M059J (cell line): ENCODE results near the gene CCDC18. TPM values are rescaled to one million over a fixed set of nuclear protein-coding genes. Genes with fewer than 3 reads are reported as not detected.
A peak's percentile ranks its signal among the peaks of the same experiment; 100 is the strongest.
"Not testable (repeated sequence)": the region's sequence is repeated elsewhere in the genome, so short reads cannot be mapped to it uniquely, and the experiment has no call there.

Experiments
- DNase-seq: peaks from one replicate; pipeline ENCODE4 v3.0.0-alpha.2; 2012; ENCODE audit warnings: low read depth
- total RNA-seq: library from RNA; depleted of rRNA; stranded (reverse); fragments of >200 nt; shearing (Covaris generic); gene quantifications from 2 replicates; pipeline ENCODE4 v1.2.3, GENCODE V29; 2014

CCDC18 gene
- total RNA-seq, 1 experiment from 2014 or later, result 14.2 TPM

DNA sequence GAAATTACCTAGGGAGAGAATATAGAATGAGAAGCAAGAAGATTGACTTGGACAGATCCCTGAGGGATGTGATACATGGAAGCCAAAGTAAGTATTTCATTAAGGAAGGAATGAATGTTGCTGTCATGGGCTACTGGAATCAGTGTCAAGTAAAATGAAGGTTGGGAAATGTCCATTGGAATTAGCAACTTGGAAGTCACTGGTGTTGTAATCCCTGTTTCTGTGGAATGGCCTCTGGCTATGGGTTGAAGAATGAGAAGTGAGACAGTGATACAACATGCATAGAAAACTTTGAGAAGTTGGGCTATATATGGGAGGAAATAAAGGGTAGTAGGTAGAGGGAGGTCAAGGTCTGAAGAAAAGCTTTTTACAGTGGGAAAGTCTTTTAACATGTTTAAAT lies 54.7 kb downstream of the CCDC18 start:
- no peak for DNase-seq

DNA sequence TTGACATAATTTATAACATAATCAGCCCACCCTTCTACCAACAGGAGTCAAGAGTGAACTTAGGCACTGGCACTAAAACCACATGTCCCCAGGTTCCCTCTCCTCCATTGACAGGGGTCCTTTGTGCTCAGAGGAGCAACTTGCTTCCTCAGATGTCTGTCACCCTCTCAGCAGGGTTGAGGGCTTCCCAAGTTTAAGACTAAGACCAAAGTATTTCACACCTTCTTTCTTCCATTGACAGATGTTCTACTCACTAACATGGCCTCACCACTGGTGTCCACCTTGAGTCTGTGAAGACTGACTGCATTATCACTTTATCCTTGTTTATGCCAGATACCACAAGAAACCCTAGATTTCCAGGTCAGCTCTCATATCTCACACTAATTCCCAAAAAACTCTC lies 56.5 kb downstream of the CCDC18 start:
- DNase-seq, result no peak

DNA sequence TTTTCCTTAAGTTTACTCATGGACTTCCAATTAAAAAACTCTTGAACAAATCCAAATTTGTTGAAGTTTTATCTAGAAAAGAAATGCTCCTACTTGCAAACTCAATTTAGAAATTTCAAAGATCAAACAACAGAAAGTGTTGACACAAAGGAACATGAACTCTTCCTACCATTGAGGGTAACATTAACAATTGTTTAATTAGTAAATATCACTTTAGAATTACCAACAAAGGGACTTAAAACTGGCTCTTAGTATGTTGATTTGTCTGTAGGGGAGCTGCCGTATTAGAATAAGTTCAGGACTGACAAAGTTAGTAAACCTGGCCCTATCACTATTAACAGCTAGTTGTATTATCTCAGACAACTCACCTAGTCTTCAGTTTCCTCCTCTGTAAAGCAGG lies 57.9 kb downstream of the CCDC18 start:
- DNase-seq, result no peak

DNA sequence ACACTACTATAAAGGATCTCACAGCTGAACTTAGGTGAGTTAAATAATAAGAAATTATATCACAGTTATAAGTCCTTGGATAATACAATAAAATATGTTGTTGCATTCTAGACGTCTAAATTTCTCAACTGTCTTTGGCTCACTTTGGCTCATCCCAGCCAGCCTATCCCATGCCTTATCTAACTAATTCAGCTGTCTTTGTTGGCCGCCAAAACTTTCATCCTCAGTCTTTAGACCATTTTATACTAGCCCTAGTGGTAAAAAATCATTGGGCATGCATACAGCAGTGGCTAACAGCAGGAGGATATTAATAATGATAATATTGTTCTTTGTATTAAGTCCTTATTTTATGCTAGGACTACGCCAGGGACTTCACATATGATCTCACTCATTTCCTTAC lies 59.3 kb downstream of the CCDC18 start:
- DNase-seq, result no peak

DNA sequence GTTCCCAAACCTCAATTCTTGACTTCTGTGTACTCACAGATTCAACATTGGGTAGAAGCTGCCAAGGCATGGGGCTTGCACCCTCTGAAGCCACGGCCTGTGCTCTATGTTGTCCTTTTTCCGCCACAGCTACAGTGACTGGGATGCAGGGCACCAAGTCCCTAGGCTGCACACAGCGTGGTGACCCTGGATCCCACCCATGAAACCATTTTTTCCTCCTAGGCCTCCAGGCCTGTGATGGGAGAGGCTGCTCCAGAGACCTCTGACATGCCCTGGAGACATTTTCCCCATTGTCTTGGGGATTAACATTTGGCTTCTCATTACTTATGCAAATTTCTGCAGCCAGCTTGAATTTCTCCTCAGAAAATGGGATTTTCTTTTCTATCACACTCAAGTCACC lies 62.7 kb downstream of the CCDC18 start:
- DNase-seq, result not testable (repeated sequence)

DNA sequence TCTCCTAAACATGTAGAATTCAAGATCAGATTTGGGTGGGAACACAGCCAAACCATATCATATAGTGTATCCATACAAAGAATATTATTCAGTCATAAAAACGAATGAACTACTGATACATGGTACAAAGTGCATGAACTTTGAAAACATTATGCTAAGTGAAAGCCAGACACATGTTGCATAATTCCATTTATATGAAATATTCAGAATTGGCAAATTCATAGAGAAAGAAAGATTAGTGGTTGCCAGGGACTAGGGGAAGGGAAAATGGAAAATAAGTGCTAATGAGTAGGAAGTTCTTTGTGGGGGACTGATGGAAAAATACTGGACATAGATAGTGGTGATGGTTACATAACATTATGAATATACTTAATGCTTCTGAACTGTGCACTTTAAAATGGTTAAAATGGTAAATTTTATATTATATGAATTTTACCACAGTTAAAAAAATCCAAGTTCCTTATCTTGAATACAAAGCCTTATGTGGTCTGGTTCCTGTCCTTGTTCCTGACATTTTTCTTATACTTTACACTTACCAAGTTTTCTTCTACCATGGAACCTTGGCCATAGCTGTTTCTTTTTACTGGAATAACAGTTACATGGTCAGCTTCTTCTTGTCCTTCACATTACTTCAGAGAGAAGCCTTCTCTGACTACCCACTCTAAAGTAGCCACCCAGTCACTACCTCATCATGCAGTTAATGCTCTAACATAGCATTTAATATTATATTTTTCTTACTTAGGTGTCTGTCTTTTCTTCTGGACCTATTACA lies 64.0 kb downstream of the CCDC18 start:
- no peak for DNase-seq

DNA sequence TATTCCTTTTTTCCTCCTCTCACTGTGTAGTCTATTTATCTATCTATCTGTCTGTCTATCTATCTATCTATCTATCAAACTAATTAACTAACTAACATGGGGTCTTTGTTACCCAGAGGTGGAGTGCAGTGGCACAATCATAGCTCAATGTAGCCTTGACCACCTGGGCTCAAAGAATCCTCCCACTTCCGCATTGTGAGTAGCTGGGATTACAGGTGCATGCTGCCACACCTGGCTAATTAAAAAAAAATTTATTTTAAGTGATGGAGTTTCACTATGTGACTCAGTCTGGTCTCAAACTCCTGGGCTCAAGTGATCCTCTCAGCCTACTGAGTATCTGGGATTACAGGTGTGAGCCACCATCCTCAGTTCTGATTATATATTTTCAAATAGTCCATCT lies 71.4 kb downstream of the CCDC18 start:
- DNase-seq, result no peak

DNA sequence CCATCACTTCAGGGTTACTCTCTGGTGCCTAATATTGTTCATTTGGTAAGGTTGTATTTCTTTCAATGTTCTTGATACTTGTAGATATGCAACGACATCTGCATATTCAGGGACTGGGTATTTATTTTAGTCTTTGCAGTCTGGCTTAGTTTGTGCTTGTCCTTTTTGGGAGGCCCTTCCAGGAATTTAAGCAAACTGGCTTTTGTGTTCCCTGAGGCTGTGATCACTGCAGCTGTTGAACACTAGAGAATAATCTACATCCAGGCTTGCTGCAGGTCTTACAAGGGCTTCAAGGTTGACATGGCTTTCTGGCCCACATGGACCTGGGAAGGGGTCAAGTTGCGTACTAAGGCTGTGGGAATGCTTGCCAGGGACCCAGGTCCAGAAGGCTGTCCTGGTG lies 72.1 kb downstream of the CCDC18 start:
- no peak for DNase-seq

DNA sequence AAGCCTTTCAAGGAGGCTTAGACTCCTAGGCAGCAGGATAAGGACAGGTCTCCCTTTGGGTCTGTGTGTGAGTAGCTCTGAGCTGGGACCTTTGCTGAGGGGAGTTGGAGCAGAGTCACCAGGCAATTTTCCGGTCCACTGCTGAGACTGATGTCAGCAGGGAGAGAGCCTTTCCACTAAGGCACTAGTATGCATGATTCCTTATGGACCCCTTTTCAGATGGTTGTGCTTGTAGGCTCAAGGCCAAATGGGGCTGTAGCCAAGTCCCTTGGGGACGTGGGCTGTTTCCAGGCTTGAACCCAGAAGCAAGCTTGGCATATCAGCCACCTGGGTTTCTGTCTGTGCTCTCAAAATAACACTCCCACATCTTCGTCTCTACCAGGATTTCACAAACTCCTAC lies 73.0 kb downstream of the CCDC18 start:
- DNase-seq, result peak; percentile 20

DNA sequence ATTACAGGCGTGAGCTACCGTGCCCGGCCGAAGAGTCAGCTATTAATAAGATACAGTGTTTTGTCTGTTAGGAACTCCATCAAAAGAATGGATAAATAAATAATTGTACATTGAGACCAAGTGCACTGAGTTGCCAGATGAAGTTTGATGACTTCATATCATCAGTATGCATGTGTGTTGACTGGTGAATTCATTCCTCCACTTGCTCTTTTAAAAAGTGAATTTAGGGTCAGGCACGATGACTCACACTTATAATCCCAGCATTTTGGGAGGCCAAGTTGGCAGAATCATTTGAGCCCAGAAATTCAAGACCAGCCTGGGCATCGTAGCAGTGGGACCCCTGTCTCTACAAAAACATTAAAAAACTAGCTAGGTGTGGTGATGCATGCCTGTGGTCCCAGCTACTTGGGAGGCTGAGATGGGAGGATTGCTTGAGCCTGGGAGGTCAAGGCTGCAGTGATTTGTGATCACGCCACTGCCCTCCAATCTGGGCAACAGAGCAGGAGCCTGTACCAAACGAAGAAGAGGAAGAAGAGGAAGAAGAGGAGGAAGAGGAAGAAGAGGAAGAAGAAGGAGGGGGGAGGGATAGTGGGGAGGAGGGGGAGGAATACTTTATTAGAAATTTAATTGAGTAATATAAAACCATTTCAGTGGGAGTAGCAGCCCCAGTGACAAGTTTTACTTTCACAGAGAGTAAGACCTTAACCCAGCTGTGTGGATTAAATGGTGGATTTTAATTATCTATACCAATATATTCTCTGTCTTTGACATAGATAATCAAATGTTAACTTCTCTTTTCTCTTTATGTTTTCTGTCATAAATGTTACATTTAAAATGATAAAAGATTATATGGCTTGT lies 74.9 kb downstream of the CCDC18 start:
- DNase-seq, result peak; percentile 92

DNA sequence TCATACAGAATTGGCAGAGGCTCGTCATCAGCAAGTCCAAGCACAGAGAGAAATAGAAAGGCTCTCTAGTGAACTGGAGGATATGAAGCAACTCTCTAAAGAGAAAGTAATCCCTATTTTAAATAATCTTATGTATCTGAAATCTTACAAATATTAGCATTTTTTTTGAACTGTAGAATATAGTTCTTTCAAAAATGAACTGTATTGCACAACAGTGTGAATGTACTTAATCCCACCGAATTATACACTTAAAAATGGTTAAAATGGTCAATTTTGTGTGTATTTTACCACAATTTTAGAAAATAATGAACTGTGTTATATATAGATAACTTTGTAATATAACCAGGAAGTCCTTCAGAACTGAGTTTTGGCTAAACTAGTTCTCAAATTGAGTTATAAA lies 75.9 kb downstream of the CCDC18 start:
- DNase-seq, result no peak

DNA sequence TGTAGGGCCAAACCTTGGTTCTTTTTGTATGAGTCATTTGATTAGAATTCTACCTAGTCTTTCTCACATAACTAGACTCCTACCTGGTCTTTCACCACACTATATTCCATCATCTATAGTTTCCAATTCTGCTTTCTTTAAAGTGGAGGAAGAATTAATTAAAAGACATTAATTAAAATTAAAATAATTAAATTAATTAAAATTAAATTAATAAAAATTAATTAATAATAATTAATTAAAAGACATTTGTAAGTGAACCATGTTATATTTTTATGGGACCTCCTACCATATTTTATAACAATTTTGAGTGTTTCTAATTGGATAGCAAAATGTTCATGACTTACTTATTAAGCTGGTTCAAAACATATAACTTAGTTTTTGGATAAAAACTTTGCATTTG lies 77.4 kb downstream of the CCDC18 start:
- no peak for DNase-seq

DNA sequence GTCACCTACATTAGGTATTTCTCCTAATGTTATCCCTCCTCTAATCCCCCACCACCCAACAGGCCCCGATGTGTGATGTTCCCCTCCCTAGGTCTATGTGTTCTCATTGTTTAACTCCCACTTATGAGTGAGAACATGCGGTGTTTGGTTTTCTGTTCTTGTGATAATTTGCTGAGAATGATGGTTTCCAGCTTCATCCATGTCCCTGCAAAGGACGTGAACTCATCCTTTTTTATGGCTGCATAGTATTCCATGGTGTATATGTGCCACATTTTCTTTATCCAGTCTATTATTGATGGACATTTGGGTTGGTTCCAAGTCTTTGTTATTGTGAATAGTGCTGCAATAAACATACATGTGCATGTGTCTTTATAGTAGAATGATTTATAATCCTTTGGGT lies 80.2 kb downstream of the CCDC18 start:
- DNase-seq, result not testable (repeated sequence)

DNA sequence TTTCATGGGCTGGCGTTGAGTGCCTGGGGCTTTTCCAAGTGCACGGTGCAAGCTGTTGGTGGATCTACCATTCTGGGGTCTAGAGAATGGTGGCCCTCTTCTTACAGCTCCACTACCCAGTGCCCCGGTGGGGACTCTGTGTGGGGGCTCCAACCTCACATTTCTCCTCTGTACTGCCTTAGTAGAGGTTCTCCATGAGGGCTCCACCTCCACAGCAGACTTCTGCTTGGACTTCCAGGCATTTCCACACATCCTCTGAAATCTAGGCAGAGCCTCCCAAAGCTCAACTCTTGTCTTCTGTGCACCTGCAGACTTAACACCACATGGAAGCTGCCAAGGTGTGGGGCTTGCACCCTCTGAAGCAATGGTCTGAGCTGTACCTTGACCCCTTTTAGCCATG lies 82.1 kb downstream of the CCDC18 start:
- no peak for DNase-seq

DNA sequence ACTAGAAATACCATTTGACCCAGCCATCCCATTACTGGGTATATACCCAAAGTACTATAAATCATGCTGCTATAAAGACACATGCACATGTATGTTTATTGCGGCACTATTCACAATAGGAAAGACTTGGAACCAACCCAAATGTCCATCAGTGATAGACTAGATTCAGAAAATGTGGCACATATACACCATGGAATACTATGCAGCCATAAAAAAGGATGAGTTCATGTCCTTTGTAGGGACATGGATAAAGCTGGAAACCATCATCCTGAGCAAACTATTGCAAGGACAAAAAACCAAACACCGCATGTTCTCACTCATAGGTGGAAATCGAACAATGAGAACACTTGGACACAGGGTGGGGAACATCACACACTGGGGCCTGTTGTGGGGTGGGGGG lies 88.4 kb downstream of the CCDC18 start:
- not testable (repeated sequence) for DNase-seq

DNA sequence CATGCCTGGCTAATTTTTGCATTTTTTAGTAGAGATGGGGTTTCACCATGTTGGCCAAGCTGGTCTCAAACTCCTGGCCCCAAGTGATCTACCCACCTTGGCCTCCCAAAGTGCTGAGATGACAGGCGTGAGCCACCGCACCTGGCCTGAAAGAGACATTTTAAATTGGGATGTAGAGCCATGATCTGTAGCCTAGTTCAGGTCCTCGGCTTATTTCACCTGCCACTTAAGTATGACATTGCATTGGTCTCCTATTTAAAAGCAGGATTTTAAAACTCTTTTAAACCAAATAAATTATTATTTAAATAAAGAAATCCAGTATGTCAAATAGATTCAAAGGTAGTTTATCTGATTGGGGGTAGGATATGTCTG lies 94.7 kb downstream of the CCDC18 start:
- not testable (repeated sequence) for DNase-seq

DNA sequence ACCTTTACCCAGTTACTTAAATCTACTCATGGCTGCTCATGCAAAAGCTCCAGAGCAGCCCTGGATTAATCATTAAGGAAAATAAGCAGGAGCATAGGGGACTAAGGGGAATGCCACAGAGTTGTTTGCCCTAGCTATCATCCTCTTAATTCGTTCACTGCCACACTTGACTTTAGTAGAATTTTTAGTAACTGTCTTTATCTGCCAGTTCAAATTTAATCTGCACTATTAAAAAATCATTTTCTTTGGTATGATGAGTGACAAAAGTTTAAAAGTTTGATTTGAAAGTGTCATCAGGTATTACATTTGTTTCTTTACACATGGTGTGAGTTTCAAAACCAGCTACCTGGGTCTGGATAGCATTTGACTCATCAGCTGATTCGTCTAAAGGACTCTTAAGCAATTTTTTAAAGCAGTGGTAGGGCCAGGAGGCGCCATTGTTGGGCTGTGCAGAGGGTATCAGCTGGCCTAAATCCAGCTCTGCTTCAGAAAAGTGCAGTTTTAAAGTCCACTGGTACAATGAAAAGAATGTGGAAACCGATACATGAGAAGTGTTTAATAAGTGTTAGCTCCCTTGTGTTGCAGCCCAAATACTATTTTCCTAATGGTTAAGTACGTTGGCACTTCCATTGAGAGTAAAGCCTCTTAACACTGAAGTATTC lies 95.2 kb downstream of the CCDC18 start:
- DNase-seq, result peak; percentile 4

DNA sequence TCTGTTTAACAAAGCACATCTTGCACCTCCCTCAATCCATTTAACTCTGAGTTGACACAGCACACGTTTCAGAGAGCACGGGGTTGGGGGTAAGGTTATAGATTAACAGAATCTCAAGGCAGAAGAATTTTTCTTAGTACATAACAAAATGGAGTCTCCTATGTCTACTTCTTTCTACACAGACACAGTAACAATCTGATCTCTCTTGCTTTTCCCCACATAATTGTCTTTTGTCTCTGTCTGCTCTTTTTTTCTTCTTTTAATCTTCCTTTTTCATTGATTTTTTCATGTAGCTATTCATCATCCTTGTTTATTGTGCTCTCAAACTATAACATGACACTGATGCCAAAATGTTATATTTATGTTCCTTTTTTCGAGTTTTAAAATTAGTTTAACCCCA lies 97.0 kb downstream of the CCDC18 start:
- not testable (repeated sequence) for DNase-seq

DNA sequence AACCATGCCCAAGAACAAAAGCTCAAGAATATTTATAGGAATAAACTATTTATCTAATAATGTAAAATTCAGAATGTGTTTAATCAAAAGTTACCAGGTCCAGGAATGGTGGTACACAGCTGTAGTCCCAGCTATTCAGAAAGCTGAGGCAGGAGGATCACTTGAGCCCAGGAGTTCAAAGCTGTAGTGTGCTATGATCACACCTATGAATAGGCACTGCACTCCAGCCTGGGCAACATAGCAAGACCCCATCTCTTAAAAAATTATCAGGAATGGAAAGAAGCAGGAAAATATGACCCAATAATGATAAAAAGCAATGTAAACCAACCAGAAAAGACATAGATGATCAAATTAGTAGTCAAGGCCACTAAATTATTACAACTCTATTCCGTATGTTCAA lies 103.0 kb downstream of the CCDC18 start:
- DNase-seq, result no peak

DNA sequence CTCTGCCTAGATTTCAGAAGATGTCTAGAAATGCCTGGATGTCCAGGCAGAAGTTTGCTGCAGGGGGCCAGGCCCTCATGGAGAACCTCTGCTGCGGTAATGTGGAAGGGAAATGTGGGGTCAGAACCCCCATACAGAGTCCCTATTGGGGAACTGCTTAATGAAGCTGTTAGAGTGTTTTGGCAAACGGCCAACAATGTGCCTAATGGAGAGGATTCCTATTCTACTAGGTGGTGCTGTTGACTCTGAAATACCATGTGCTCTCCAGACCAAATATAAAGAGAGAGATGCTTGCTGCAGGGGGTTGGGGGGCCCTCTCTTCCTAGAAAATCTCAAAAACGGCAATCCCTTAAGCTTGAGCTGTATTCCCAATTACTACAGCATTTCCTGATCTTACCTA lies 108.0 kb downstream of the CCDC18 start:
- peak; percentile 12 for DNase-seq

DNA sequence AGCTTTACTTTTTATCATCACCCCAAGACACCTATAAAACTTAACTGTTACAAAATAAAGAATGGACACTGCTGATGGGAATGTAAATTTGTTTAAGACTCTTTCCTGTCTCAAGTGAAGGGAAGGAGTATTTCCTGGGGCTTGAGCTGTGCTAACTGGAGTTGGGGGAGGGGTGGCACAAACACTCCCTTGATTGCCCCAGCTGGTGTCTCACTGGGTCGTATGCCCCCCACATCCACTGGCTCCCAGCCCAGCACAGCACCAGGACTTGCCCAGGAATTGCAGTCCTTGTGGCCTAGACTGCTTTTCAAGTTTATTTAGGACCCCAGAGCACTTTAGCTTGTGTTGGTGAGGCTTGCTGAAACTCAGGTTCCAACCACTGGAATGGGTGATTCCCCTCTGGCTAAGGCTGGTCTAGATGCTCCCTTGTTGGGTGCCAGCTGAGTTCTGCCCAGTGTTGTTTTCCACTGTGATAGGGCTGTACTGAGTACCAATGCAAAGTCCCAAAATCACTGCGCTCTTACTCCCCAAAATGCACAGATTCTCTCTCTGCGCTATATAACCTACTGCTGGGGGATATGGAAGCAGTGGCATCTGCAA lies 116.1 kb downstream of the CCDC18 start:
- no peak for DNase-seq

DNA sequence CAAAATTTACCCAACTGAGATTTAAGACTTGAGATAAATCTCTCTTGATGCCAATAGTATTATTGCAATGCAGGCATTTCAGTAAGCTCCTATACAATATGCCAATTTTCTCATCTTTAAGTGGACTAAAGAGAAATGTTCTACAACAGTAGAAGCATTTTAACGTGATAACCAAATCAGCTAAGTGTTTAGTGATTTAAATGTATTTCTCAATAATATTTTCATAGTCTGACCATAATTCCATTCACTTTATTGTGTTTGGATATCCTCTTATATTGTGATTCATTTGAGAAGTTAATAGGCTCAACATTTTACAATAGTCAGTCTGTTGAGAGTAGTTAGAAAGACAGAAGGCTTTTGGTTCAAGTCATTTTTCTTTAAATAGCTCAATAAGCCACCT lies 120.6 kb downstream of the CCDC18 start:
- no peak for DNase-seq
